H1 (cell line): ENCODE measurements around the gene CEP135. TPM values are rescaled to one million over a fixed set of nuclear protein-coding genes. Genes with fewer than 3 reads are reported as not detected.
"Not testable (repeated sequence)": the region's sequence is repeated elsewhere in the genome, so short reads cannot be mapped to it uniquely, and the experiment has no call there.

Experiments used
- CTCF ChIA-PET: fragments of 300-600 bp; sonication (Branson Sonifier 250); formaldehyde crosslinking; loops from one replicate; lab custom pipeline; 2021; ENCODE audit not compliant: partially characterized antibody; lab: Charles Lee
- POLR2A ChIA-PET: fragments of 300-600 bp; sonication (Branson Sonifier 250); formaldehyde crosslinking; loops from one replicate; lab custom pipeline; 2021; ENCODE audit warnings: inconsistent platforms; ENCODE audit not compliant: partially characterized antibody; lab: Charles Lee
- DNase-seq, 2 experiments: peaks; one replicate each; pipeline versions ENCODE4 v3.0.0 to v3.0.0-alpha.2; 2010 to 2022; ENCODE audit warnings: low spot score in 2 of 2, low read depth in 1 of 2, mixed read lengths in 1 of 2
- FAIRE-seq: peaks from 2 replicates; lab custom pipeline; 2011; peaks lifted over from hg19 to GRCh38; lab: Jason Lieb, UNC
- H2AFZ ChIP-seq: 2 replicates; pipeline ENCODE4 v1.8.1; 2012; ENCODE audit warnings: low read length, inconsistent platforms
- H2AK5ac ChIP-seq: 2 replicates; pipeline ENCODE4 v1.6.1; 2013; ENCODE audit warnings: low read depth, low read length
- H2BK120ac ChIP-seq: replicated peaks from 2 replicates; pipeline ENCODE3; 2013; ENCODE audit warnings: low read depth, low read length, inconsistent platforms
- H2BK12ac ChIP-seq: 2 replicates; pipeline ENCODE4 v1.6.1; 2013; ENCODE audit warnings: low read depth, low read length
- H2BK15ac ChIP-seq: 2 replicates; pipeline ENCODE4 v1.6.1; 2013; ENCODE audit warnings: low read length
- H2BK20ac ChIP-seq: 2 replicates; pipeline ENCODE4 v1.6.1; 2013; ENCODE audit warnings: low read length
- H2BK5ac ChIP-seq: 2 replicates; pipeline ENCODE4 v1.6.1; 2013; ENCODE audit warnings: low read depth, low read length
- H3K14ac ChIP-seq: 2 replicates; pipeline ENCODE4 v1.6.1; 2013; ENCODE audit warnings: inconsistent platforms; ENCODE audit not compliant: insufficient read length
- H3K18ac ChIP-seq: 2 replicates; pipeline ENCODE4 v1.6.1; 2013; ENCODE audit warnings: low read length; ENCODE audit errors: extremely low read depth
- H3K23ac ChIP-seq: 2 replicates; pipeline ENCODE4 v1.6.1; 2013; ENCODE audit warnings: inconsistent platforms; ENCODE audit not compliant: insufficient read length
- H3K23me2 ChIP-seq: 2 replicates; pipeline ENCODE4 v1.6.1; 2013; ENCODE audit warnings: low read depth, low read length
- H3K27ac ChIP-seq: 2 replicates; pipeline ENCODE4 v1.6.1; 2011; ENCODE audit warnings: low read depth, low read length, inconsistent platforms
- H3K27me3 ChIP-seq, 4 experiments: replicated peaks in 1 of 4; 1 replicate in 1 of 4; 2 replicates in 3 of 4; pipeline versions ENCODE4 v1.6.1 to v1.8.1; 2011 to 2013; ENCODE audit warnings: low read length in 3 of 4, mild to moderate bottlenecking in 3 of 4, inconsistent platforms in 2 of 4, mixed read lengths in 2 of 4, moderate library complexity in 1 of 4; ENCODE audit not compliant: control insufficient read depth in 3 of 4, insufficient read depth in 3 of 4; ENCODE audit errors: extremely low read depth in 1 of 4
- H3K36me3 ChIP-seq, 4 experiments: 2 replicates each; pipeline versions ENCODE4 v1.6.1 to v1.8.1; 2011 to 2013; ENCODE audit warnings: mild to moderate bottlenecking in 4 of 4, low read length in 3 of 4, moderate library complexity in 2 of 4, control low read depth in 1 of 4, inconsistent platforms in 1 of 4; ENCODE audit not compliant: insufficient read depth in 4 of 4, control insufficient read depth in 2 of 4
- H3K4ac ChIP-seq: replicated peaks from 2 replicates; pipeline ENCODE3; 2013; ENCODE audit warnings: low read length, low read depth, mixed read lengths, inconsistent platforms; ENCODE audit not compliant: insufficient read length
- H3K4me1 ChIP-seq, 4 experiments: replicated peaks in 1 of 4; 1 replicate in 1 of 4; 2 replicates in 3 of 4; pipeline versions ENCODE4 v1.6.1 to v1.8.1; 2011 to 2013; ENCODE audit warnings: low read length in 3 of 4, inconsistent platforms in 2 of 4, mixed read lengths in 1 of 4; ENCODE audit not compliant: insufficient read depth in 4 of 4, control insufficient read depth in 3 of 4
- H3K4me2 ChIP-seq, 2 experiments: 2 replicates each; pipeline versions ENCODE4 v1.6.1 to v1.8.1; 2011 to 2013; ENCODE audit warnings: low read depth in 2 of 2, low read length in 2 of 2, control low read depth in 1 of 2, inconsistent platforms in 1 of 2, mild to moderate bottlenecking in 1 of 2; ENCODE audit not compliant: insufficient read depth in 1 of 2
- H3K4me3 ChIP-seq, 4 experiments: fragments of 200-600, 300-600 bp in 1 of 4; sonication (generic), shearing (Covaris generic), sonication (Bioruptor Twin) in 1 of 4; 2 replicates each; pipeline versions ENCODE4 v1.5.1 to v1.8.1; 2011 to 2016; ENCODE audit warnings: low read length in 4 of 4, low read depth in 3 of 4, control low read depth in 2 of 4, inconsistent platforms in 2 of 4, mild to moderate bottlenecking in 2 of 4, mixed read lengths in 1 of 4, moderate library complexity in 1 of 4; ENCODE audit not compliant: insufficient read depth in 2 of 4; ENCODE audit errors: extremely low read depth in 1 of 4
- H3K56ac ChIP-seq: replicated peaks from 2 replicates; pipeline ENCODE3; 2013; ENCODE audit warnings: low read depth, mild to moderate bottlenecking, mixed read lengths, low read length, inconsistent platforms; ENCODE audit not compliant: insufficient read length
- H3K79me1 ChIP-seq: 2 replicates; pipeline ENCODE4 v1.6.1; 2013; ENCODE audit warnings: low read depth, low read length, control low read depth
- H3K79me2 ChIP-seq, 2 experiments: 2 replicates each; pipeline versions ENCODE4 v1.6.1 to v1.8.1; 2012 to 2013; ENCODE audit warnings: low read length in 2 of 2, mild to moderate bottlenecking in 2 of 2, inconsistent platforms in 1 of 2; ENCODE audit not compliant: insufficient read depth in 2 of 2, control insufficient read depth in 1 of 2
- H3K9ac ChIP-seq, 4 experiments: replicated peaks in 1 of 4; 1 replicate in 1 of 4; 2 replicates in 3 of 4; pipeline versions ENCODE4 v1.6.1 to v1.8.1; 2011 to 2013; ENCODE audit warnings: low read depth in 3 of 4, low read length in 3 of 4, control low read depth in 2 of 4, mild to moderate bottlenecking in 2 of 4, moderate library complexity in 2 of 4, inconsistent platforms in 1 of 4; ENCODE audit errors: extremely low read depth in 1 of 4
- H3K9me3 ChIP-seq, 2 experiments: 2 replicates each; pipeline versions ENCODE4 v1.6.1 to v1.8.1; 2012 to 2013; ENCODE audit warnings: mild to moderate bottlenecking in 2 of 2, moderate library complexity in 2 of 2, control low read depth in 1 of 2, inconsistent platforms in 1 of 2, low read depth in 1 of 2, low read length in 1 of 2, mixed read lengths in 1 of 2; ENCODE audit not compliant: insufficient read depth in 2 of 2
- H4K20me1 ChIP-seq, 2 experiments: replicated peaks in 1 of 2; 2 replicates each; pipeline versions ENCODE3 to v1.8.1; 2011 to 2013; ENCODE audit warnings: inconsistent platforms in 2 of 2, low read length in 2 of 2, mild to moderate bottlenecking in 1 of 2; ENCODE audit not compliant: insufficient read depth in 2 of 2, control insufficient read depth in 1 of 2
- H4K5ac ChIP-seq: 2 replicates; pipeline ENCODE4 v1.6.1; 2013; ENCODE audit warnings: low read length, low read depth, mixed read lengths, inconsistent platforms; ENCODE audit not compliant: insufficient read length
- H4K8ac ChIP-seq: 2 replicates; pipeline ENCODE4 v1.8.0; 2013; ENCODE audit warnings: mild to moderate bottlenecking, moderate library complexity, low read length, inconsistent platforms; ENCODE audit not compliant: insufficient read depth; ENCODE audit errors: extremely low read depth
- H4K91ac ChIP-seq: replicated peaks from 2 replicates; pipeline ENCODE3; 2013; ENCODE audit warnings: low read length, mixed read lengths, inconsistent platforms; ENCODE audit not compliant: insufficient read length
- PHF8 ChIP-seq: fragments of 200-600 bp; sonication (generic); conservative IDR thresholded peaks from 2 replicates; pipeline ENCODE4 v1.7.1; 2012; ENCODE audit warnings: low read depth, mild to moderate bottlenecking, inconsistent platforms, low read length, moderate library complexity
- TAF1 ChIP-seq: IDR thresholded peaks from 2 replicates; pipeline ENCODE4 v1.6.1; 2011; ENCODE audit warnings: mild to moderate bottlenecking, low read depth, low read length
- WGBS, 2 experiments: shearing (Covaris generic) in 1 of 2; methylation state at CpG; one replicate each; pipeline versions ENCODE4 v1.1.6 to v1.1.7; 2013 to 2015; ENCODE audit warnings: low lambda C conversion rate in 2 of 2, mixed read lengths in 2 of 2, inconsistent platforms in 1 of 2, low coverage in 1 of 2, missing lambda C conversion rate in 1 of 2; ENCODE audit not compliant: insufficient replicate concordance in 2 of 2, insufficient coverage in 1 of 2, insufficient read length in 1 of 2; ENCODE audit errors: extremely low coverage in 1 of 2, missing lambda C conversion rate in 1 of 2; 5-methylcytosine and 5-hydroxymethylcytosine counted together
- polyA plus RNA-seq, 7 experiments: library from polyadenylated mRNA; depleted of rRNA in 3 of 7; stranded (reverse) in 5 of 7; unstranded in 2 of 7; fragments of >200 nt in 5 of 7; fragments of 200-250 nt in 2 of 7; gene quantifications; 1 replicate in 5 of 7; 2 replicates in 1 of 7; 4 replicates in 1 of 7; pipeline versions ENCODE4 v1.2.1 to v1.2.3, GENCODE V29; 2011 to 2013; ENCODE audit warnings: missing spikeins in 2 of 7, mixed read lengths in 2 of 7
- total RNA-seq: library from RNA; stranded (reverse); fragmentation: NEBNext Ultra II Directional; extraction: Animal tissue kit (Norgen Biotek cat#: 25700); gene quantifications from 2 replicates; pipeline ENCODE4 v1.2.1, GENCODE V29; 2021

The CEP135 gene
- total and polyA plus RNA-seq, 2 of the 8 experiments (the other 6 are each of a cell fraction or from before 2014, with no cell fraction given): 2.7 to 14.5 TPM

DNA sequence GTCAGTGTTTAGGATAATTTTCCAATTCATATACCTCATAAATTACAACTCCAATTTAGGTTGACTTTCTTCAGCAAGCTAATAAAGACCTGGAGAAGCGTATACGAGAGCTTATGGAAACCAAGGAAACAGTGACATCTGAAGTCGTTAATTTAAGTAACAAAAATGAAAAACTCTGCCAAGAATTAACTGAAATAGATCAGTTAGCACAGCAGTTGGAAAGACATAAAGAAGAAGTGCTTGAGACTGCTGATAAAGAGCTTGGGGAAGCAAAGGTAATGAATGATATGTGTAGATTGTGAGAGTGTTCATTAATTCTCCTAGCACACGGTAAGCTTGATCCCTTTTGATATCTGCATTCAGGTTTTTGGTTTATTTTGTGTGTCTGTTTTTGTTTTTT lies 16.8 kb downstream of the CEP135 start:
- WGBS, 2 experiments: 91% methylated on average over 4 of the region's 4 CpGs; no CpG with 5 or more reads in 1 of the 2 experiments

GRCh38 chr4:55966324-55966723 lies 17.6 kb downstream of the CEP135 start:
- H2BK12ac ChIP-seq, H3K9me3 ChIP-seq, H3K4me2 ChIP-seq, H3K4me1 ChIP-seq, H3K79me2 ChIP-seq, H3K18ac ChIP-seq, H4K5ac ChIP-seq, H3K23ac ChIP-seq, FAIRE-seq, H2AFZ ChIP-seq, H2BK15ac ChIP-seq, H3K23me2 ChIP-seq, DNase-seq, H2AK5ac ChIP-seq, POLR2A ChIA-PET, H3K36me3 ChIP-seq, H3K27me3 ChIP-seq, H2BK120ac ChIP-seq, H4K8ac ChIP-seq, H3K9ac ChIP-seq, H3K56ac ChIP-seq, H2BK20ac ChIP-seq, H4K20me1 ChIP-seq, H3K79me1 ChIP-seq, H3K4ac ChIP-seq, H3K4me3 ChIP-seq, H3K14ac ChIP-seq, H4K91ac ChIP-seq, H2BK5ac ChIP-seq, H3K27ac ChIP-seq: not testable (repeated sequence)
- CTCF ChIA-PET: interaction anchor here (1.1 kb wide), 1 partner anchor 110 kb away, joined by 3 read pairs; no protein-coding TSS in a partner anchor
- WGBS, 2 experiments: 98% methylated on average over 4 of the region's 5 CpGs; no CpG with 5 or more reads in 1 of the 2 experiments

More for the DNA sequence above, 16.8 kb downstream of the CEP135 start:
- Histone ChIP-seq H3K79me1 (no peaks in the 10 kb centered on the region), H2BK12ac (no peak overlapping the region), H4K91ac (no peak overlapping the region), H3K27ac (no peak overlapping the region), H3K36me3 (peaks cover 0 to 8% (median 4%) of the 10 kb centered on the region in 4 experiments; a peak in 4 of 8 replicates), H4K8ac (no peak overlapping the region), H3K23me2 (no peaks in the 10 kb centered on the region), H3K9me3 (no peaks in the 10 kb centered on the region), H3K9ac (no peak overlapping the region), H3K23ac (no peak overlapping the region), H3K4ac (no peak overlapping the region), H2AK5ac (no peak overlapping the region), H3K4me2 (no peak overlapping the region), H3K4me1 (no peaks in the 10 kb centered on the region)
- POLR2A ChIA-PET: no interaction called here
- FAIRE-seq: no peak
- TF ChIP-seq PHF8 (no peak), TAF1 (no peak)
- TF ChIP-seq, all 59 proteins: peak for 0
- Histone ChIP-seq H2AFZ (no peak overlapping the region), H4K20me1 (no peaks in the 10 kb centered on the region), H3K14ac (no peak overlapping the region), H3K27me3 (no peaks in the 10 kb centered on the region), H2BK15ac (no peak overlapping the region), H2BK120ac (no peak overlapping the region), H3K18ac (no peak overlapping the region), H3K4me3 (no peak overlapping the region), H3K79me2 (no peaks in the 10 kb centered on the region), H2BK5ac (no peak overlapping the region), H3K56ac (no peak overlapping the region), H4K5ac (no peak overlapping the region), H2BK20ac (no peak overlapping the region)
- CTCF ChIA-PET: interaction anchor here (0.6 to 1.6 kb wide), 2 partner anchors 17 to 99 kb away, joined by 4 to 5 read pairs; partner anchors contain the start of gene CEP135
- no peak for DNase-seq
